Central memory CD4-positive, alpha-beta T cell (primary cell): ENCODE measurements around the gene SCGB3A1.
A peak's percentile ranks its signal among the peaks of the same experiment; 100 is the strongest.

Experiments
- DNase-seq: peaks from one replicate; pipeline ENCODE4 v3.0.0; 2022

The SCGB3A1 gene

GRCh38 chr5:180625125-180625790 is 34.0 kb upstream of the SCGB3A1 start:
- no peak for DNase-seq

- no peak for DNase-seq
Observed at GRCh38 chr5:180624587-180624986, 33.3 kb upstream of the SCGB3A1 start.

- DNase-seq = no peak
Observed at GRCh38 chr5:180623844-180624243, 32.5 kb upstream of the SCGB3A1 start.

- DNase-seq = no peak
Observed at GRCh38 chr5:180623411-180623834, 32.1 kb upstream of the SCGB3A1 start.

GRCh38 chr5:180622910-180623309 is 31.6 kb upstream of the SCGB3A1 start:
- no peak for DNase-seq

- no peak for DNase-seq
Observed at GRCh38 chr5:180621311-180621710, 30.0 kb upstream of the SCGB3A1 start.

- no peak for DNase-seq
Observed at GRCh38 chr5:180620014-180620413, 28.7 kb upstream of the SCGB3A1 start.

- no peak for DNase-seq
Observed at GRCh38 chr5:180619563-180619915, 28.2 kb upstream of the SCGB3A1 start.

GRCh38 chr5:180618829-180619562 is 27.7 kb upstream of the SCGB3A1 start:
- no peak for DNase-seq

- DNase-seq = no peak
Observed at GRCh38 chr5:180618487-180618828, 27.2 kb upstream of the SCGB3A1 start.

GRCh38 chr5:180613814-180614188 is 22.5 kb upstream of the SCGB3A1 start:
- no peak for DNase-seq

GRCh38 chr5:180613188-180613813 is 22.0 kb upstream of the SCGB3A1 start:
- DNase-seq = no peak

GRCh38 chr5:180612683-180613082 is 21.4 kb upstream of the SCGB3A1 start:
- no peak for DNase-seq

- DNase-seq = no peak
Observed at GRCh38 chr5:180611140-180611850, 20.0 kb upstream of the SCGB3A1 start.

- DNase-seq = no peak
Observed at GRCh38 chr5:180609817-180610550, 18.7 kb upstream of the SCGB3A1 start.

GRCh38 chr5:180609386-180609785 is 18.1 kb upstream of the SCGB3A1 start:
- DNase-seq = no peak

GRCh38 chr5:180608572-180609310 is 17.4 kb upstream of the SCGB3A1 start:
- no peak for DNase-seq

GRCh38 chr5:180607861-180608571 is 16.7 kb upstream of the SCGB3A1 start:
- no peak for DNase-seq

- DNase-seq = no peak
Observed at GRCh38 chr5:180606215-180606785, 15.0 kb upstream of the SCGB3A1 start.

GRCh38 chr5:180605554-180606214 is 14.4 kb upstream of the SCGB3A1 start:
- DNase-seq = peak; percentile 20

GRCh38 chr5:180604271-180604670 is 13.0 kb upstream of the SCGB3A1 start:
- no peak for DNase-seq
